Measurements from ENCODE around the gene ZNF79.

ZNF79 gene

DNA sequence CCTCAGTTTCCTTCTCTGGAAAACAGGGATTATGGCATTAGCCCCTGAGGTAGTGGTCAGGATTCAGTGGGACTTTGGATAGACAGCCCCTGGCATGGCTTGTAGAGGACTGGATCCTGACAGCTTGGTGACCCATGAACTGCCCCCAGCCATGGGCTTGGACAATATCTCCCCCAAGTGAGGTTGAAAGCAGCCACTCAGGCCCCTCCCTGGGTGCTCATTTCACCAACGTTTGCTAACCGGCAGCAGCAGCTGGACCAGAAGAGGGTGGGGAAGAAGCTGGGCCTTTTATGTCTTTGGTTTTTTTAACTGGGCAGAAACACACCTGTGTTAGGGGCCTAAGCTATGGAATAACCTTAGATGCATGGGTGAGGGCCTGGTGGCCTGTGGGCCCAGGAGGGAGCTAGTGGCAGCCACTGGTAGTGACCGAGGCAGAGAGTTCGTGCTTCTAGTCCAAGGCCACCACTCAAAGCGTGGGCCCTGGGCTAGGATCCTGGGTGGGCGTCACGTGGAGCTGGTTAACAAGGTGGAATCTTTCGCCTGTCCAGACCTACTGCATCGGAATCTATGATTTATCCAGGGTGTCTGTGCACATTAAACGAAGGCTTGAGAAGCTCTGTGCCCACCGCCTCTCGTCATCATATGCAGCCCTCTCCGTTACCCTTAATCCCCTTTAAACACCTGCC, 25.3 kb upstream of the ZNF79 start:
- no peak for DNase-seq

- no peak for DNase-seq
Measured at GRCh38 chr9:127399736-127400269, 24.4 kb upstream of the ZNF79 start.

GRCh38 chr9:127402401-127403090, 21.6 kb upstream of the ZNF79 start:
- DNase-seq: no peak

GRCh38 chr9:127403507-127404192, 20.5 kb upstream of the ZNF79 start:
- DNase-seq: no peak

- DNase-seq: no peak
Measured at GRCh38 chr9:127404631-127405030, 19.6 kb upstream of the ZNF79 start.

GRCh38 chr9:127405344-127406125, 18.6 kb upstream of the ZNF79 start:
- no peak for DNase-seq

DNA sequence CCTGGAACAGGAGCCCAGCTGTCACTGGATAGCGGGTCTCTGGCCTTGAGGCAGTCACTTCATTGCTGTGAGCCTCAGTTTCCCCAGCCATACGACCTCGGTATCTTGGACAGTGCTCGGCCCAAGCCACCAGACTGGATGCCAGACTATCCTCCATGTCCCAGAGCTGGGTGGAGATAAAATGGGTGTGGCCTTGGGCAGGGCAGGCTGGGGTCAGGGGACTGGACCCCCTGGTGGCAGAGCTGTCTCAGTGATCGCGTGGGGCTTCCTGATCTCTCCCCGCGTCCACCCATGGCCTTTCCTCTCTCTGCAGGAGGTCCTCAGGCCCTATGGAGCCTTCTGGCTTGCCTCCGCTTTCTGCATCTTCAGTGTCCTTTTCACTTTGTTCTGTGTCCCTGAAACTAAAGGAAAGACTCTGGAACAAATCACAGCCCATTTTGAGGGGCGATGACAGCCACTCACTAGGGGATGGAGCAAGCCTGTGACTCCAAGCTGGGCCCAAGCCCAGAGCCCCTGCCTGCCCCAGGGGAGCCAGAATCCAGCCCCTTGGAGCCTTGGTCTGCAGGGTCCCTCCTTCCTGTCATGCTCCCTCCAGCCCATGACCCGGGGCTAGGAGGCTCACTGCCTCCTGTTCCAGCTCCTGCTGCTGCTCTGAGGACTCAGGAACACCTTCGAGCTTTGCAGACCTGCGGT, 17.2 kb upstream of the ZNF79 start:
- no peak for DNase-seq

- no peak for DNase-seq
Measured at GRCh38 chr9:127407492-127407843, 16.7 kb upstream of the ZNF79 start.

DNA sequence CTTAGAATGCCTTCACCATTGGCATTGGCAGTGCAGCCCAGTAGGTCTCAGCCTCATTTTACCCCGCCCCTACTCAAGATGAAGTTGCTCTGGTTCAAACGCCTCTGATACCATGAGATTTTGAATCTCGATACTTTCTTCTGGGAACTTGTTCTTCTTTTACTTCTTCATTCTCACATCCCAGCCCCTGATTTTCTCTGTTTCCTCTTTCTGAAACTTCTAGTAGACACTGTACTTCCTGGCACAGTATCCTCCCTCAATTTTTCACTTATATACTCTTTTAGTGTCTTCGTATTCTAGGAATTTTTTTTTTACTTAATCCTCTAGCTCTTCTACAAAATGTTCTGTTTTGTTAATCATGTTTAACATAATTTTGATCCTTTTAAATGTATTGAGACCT, 13.1 kb upstream of the ZNF79 start:
- peak; percentile 83 for DNase-seq

- no peak for DNase-seq
Measured at GRCh38 chr9:127415141-127415540, 9.0 kb upstream of the ZNF79 start.

- no peak for DNase-seq
Measured at GRCh38 chr9:127415657-127416056, 8.5 kb upstream of the ZNF79 start.

GRCh38 chr9:127417131-127418036, 6.8 kb upstream of the ZNF79 start:
- no peak for DNase-seq

GRCh38 chr9:127418037-127418471, 6.1 kb upstream of the ZNF79 start:
- peak; percentile 44 for DNase-seq

GRCh38 chr9:127419348-127419747, 4.8 kb upstream of the ZNF79 start:
- peak; percentile 20 for DNase-seq

- DNase-seq: no peak
Measured at GRCh38 chr9:127421057-127421456, 3.1 kb upstream of the ZNF79 start.

DNA sequence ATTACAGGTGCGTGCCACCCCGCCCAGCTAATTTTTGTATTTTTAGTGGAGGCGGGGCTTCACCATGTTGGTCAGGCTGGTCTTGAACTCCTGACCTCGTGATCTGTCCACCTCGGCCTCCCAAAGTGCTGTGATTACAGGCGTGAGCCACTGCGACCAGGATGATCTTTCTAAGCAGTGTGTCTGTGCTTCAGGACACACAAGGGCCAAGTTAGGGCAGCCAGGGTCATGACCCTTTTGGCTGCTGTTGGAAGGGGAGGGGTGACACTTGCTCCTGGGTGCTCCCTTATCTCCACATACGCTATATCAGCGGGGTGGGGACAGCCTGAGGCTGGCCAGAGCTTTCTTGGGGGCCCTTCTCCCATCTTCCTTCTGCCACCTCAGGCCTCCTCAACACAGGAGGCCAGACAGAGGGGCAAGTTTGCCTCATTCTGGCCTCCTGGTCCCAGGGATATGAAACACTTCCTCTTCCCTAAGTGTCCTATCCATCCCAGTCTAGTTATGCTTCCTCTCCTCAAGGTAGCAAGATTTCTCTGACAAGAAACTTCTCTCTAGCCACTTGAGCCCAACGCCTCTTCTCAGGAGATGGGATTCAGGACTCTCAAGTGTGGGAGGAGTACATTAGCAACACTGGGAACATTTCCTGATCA, 1.9 kb upstream of the ZNF79 start:
- DNase-seq: peak; percentile 28

DNA sequence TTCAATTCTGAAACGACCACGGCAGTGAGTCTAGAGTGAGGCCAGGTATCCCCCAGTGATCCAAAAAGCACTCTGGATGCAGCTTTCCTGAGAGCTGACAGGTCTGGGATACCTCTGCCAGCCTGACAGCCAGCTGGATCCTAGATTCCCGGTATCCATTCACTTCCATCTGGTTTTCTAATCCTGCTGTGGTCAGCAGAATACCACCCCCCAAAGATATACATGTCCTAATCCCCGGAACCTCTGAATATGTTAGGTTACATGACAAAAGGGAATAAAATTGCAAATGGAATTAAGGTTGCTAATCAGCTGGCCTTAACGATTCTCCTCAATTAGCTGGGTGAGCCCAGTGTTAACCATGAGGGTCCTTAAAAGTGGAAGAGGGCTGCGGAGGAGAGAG, 1.4 kb upstream of the ZNF79 start:
- no peak for DNase-seq

GRCh38 chr9:127423476-127423933, 677 bp upstream of the ZNF79 start:
- peak; percentile 50 for DNase-seq

DNA sequence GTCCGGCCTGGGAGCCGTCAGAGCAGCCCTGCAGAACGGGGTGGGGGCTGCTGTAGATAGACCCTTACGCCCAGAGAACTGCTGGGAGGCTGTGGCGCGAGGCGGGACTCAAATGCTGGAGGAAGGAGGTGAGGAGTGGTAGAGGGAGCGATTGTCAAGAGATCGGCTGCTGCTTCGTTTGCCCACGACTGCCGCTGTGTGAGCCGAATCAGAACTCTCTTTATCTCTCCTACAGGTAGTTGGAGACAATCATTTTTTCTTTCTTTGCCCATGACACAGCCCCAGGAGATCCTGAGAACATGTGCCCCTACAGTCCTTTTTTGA, 456 bp downstream of the ZNF79 start:
- DNase-seq: no peak

DNA sequence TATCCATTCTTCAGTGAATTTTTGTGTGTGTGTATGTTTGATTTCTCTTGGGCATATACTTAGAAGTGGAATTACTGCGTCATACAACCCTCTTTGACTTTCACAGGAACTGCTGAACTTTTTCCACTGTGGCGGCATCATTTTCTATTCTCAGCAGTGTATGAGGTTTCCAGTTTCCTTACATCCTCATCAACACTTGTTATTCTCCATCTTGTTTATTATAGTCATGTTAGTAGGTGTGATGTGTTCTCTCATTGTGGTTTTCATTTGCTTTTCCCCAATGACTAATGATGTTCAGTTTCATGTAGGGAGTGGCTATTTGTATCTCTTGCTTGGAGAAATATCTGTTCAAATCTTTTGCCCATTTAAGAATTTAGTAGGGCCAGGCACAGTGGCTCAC, 2.6 kb downstream of the ZNF79 start:
- DNase-seq: no peak

- DNase-seq: no peak
Measured at GRCh38 chr9:127428348-127428747, 4.2 kb downstream of the ZNF79 start.

All from inflammatory macrophage treated with lipopolysaccharide for 4 hours (primary cell).